Glomerular visceral epithelial cell (primary cell): ENCODE data around the gene DENND1A.
"Not testable (repeated sequence)": the region's sequence is repeated elsewhere in the genome, so short reads cannot be mapped to it uniquely, and the experiment has no call there.

Experiments used
- DNase-seq: peaks from one replicate; pipeline ENCODE4 v3.0.0-alpha.2; 2016; ENCODE audit errors: extremely low spot score

Gene DENND1A

DNA sequence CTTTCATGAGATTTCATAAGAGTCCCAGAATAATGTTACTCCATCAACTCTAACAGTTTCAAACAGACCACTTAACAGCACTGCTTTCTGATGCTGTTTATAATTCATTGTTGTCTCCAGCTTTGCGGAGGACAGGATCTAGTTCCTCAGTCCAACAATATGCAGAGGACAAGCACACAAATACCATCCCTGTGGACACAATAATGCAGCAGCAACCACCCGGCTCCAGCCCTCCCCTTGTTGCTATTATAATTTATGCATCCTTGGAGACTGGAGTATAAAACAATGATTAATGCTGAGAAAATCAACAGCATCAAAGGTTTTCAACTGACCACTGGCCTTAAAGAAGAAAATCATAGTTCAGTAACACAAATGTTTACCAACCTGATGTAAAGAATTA, 108.3 kb downstream of the DENND1A start:
- DNase-seq: no peak

DNA sequence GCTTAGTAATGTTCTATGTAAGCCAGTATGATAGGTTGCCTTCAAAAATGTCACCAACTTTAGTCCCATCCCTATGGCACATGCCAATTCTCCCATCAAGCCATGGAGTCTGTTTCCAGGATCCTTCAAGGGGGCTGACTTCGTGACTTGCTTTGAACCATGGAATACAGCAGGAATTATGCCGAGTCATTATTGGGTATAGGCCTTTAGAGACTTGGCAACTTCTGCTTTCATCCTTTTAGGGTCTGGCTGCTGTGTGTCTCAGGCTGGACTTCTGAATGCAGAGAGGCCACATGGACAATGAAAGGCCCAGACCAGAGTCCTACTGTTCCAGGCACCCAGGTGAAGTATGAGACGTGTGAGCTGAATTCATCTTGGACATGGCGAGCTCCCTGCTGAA, 109.8 kb downstream of the DENND1A start:
- no peak for DNase-seq

DNA sequence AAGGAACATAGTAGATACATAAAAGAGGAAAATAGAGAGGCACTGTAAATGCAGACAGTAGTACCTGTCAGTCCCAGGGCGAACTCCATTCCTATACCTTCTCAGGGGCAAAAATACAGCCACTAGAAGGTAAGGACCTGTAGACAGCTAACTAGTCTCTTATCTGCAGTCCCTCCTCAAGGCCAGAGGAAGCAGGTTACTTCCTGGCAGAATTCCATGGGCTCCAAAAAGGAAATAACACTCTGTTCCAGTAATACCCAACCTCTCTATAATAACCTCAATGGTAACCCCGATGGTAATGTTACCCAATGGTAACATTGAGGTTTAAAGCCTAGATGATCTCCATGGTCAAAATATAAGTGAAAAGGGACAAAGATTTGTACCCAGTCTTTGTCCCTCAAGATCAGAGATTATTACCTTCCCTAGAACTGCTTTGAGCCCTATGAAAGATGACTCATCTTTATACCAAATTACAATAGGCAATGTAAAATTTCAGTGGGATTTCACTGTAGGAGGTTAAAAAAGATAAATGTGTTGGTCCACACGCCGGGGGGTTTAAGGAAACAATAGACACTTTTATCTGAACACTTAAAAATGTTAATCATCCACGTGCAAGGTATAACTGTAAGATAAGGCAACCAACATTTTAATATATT, 113.0 kb downstream of the DENND1A start:
- no peak for DNase-seq

DNA sequence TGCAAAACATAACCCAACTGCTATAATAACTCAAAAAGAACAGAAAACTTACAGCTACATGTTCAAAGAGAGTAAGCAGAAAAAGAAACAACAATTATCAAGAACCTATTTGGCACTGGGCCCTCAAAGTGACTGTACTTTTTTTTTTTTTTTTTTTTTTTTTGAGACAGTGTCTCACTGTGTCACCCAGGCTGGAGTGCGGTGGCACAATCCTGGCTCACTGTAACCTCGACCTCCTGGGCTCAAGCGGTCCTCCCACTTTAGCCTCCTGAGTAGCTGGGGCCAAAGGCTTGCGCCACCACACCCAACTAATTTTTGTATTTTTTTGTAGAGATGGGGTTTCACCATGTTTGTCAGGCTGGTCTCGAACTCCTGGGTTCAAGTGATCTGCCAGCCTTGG, 114.1 kb downstream of the DENND1A start:
- DNase-seq: not testable (repeated sequence)

DNA sequence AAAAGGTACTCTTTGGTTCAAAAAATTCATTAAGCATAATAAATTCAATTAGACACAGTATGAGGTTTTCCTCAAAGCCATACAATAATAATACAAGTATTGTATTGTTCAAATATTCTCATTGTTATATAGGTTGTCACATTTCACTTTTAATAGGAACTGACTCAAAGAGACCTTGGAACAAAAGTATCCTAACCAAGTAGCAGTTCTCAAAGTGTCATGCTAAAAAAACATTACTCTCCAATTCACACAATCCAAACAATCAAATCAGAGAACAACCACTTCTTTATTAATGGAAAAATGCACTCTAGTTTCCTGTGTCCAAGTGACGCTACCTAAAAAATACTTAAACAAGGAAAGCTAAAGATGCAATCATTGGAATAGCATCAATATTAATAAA, 115.4 kb downstream of the DENND1A start:
- no peak for DNase-seq

DNA sequence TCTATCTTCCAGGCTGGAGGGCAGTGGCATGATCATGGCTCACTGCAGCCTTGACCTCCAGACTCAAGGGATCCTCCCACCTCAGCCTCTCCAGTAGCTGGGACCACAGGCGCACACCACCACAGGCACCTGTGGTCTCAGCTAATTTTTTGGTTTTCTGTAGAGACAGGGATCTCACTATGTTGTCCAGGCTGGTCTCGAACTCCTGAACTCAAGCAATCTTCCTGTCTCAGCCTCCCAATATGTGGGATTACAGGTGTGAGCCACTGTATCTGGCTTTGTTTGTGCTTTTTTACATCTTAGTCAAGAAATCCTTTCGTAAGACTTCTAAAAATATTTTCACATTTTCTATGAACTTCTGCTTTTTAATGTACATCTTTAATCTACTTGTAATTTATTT, 116.9 kb downstream of the DENND1A start:
- DNase-seq: no peak

DNA sequence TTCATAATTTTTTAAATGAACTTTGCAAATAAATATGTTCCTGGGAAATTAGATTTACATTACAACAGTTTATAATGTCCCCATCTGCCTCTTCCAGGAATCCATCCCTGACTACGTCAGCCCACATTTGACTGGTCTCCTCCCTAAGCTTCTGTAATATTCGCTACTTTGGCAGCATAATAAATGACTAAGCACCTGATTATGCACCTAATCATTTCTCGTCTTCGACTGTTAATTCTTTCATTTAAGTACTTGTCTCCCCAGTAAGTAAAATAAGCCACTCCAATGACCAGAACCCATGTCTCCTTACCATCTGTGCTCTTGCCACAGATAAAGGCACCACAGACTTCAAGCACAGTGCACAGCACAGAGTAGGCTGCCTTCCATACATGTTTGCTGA, 122.7 kb downstream of the DENND1A start:
- DNase-seq: no peak

DNA sequence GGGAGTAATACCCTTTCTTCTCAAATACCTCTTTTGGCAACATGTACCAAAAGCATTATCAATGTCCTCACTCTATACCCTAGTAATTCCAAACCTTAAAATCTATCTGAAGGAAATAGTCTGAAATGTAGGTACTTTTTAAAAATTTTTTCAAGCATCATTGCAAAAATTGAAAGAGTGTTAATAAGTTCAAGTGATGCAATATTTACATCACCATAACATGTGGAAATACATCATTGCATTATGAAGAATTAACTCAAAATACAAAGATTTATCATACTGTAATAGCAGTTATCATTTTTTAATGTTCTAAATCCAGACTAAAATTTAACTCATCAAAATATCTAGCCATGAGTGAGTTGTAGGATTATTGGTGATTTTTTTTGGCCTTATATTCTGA, 123.1 kb downstream of the DENND1A start:
- DNase-seq: no peak

DNA sequence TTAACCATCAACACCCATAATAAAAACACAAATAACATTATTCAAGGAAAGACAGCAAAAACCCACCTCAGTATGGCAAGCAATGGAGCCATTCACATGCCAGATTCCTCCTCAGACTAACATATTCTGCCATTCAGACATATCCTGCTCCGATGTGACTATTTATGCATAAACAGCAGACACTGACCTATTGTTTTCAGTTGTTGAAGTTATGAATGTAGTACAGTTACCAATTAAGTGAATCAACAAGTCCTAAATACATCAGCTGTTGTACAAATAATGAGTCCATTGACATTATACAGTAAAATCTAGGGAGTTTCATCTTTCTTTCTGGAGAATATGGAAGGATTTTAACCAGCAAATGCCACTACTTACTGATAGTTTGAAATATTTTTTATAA, 131.7 kb downstream of the DENND1A start:
- no peak for DNase-seq

DNA sequence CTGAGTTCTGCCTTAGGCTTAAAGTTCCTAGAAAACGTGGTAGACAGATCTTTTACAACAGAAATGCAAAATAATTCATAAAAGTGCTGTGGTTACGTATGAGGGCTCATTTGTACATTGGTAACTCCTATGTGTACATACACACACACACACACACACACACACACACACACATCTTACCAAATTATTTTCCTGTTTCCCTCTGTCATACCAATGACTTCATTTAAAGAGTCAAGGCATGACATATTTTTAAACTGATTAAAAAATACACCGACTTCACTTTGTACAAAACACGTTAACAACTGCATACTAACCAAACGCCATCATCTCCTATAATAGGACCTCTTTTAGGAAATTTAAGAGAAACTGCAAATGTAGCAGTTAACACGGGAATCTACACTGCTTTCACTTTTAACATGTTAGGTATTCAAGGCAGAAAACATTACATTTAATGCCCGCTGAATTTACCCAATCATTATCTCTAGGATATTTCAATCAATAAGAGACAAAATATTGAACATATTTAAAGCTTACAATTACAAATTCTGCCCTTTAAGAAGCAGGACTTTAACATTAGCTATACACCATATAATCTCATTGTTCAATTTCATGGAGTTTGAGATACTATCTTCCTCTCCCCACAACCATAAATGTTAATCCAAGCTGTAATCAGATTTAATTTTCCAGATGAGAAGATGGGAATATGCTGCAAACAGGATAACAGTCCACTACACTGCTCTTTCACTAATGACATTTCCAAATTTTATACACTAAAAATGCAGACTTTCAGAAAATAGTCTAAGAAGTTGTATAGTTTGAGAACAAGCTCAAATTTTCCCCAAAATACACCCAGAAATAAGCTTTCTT, 133.1 kb downstream of the DENND1A start:
- peak; percentile 5 for DNase-seq

DNA sequence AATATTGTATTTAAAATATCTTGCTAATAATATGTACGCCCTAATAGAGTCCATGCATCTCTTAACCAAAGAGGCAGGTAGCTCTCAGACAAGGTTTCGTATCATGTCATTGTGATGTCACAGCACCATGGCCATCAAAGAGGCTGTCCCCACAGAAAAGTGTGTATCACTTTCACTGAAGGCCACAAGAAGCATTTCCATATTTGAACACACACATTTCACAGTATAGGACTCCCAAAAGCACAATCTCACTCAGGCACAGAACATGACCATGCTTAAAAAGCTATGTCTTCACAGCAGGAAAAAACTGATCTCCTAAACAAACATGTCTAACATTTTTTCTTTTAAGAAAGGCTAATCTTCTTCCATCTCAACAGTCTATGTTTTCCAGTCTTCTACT, 133.8 kb downstream of the DENND1A start:
- no peak for DNase-seq

DNA sequence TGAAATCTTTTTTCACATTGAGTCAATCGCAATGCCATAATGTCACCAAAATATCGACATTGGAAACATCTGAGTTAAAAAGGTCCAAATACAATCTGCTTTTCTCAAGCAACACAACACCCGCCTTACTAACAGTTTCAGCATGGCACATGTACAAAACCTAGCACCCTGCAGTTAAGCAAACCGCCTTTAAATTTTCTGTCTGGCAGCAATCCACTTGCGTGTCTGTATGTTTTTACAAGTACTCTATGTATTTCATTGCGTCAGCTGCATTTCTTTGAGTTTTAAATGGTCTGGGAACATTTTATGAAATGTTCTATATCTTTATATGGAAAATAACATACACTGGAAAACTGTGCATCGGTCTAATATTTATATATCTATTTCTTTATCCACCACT, 134.6 kb downstream of the DENND1A start:
- no peak for DNase-seq

DNA sequence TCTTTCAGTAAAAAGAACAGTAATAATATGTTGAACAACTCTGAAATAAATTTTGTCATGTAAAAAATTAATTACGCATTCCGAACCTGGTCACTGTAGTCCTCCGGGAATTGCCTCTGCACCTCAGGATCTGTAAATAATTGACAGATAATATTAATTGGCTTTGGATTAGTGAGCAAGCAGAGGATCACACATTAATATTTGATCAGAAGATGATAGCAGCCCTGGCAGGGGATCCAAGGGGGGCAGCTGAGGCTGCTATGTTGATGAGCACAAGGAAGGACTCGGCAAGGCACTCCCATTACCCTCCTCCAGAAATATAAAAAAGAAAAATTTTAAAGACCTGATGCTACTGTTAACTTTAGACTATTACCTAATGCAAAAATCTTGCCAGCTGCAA, 137.4 kb downstream of the DENND1A start:
- DNase-seq: peak; percentile 9

DNA sequence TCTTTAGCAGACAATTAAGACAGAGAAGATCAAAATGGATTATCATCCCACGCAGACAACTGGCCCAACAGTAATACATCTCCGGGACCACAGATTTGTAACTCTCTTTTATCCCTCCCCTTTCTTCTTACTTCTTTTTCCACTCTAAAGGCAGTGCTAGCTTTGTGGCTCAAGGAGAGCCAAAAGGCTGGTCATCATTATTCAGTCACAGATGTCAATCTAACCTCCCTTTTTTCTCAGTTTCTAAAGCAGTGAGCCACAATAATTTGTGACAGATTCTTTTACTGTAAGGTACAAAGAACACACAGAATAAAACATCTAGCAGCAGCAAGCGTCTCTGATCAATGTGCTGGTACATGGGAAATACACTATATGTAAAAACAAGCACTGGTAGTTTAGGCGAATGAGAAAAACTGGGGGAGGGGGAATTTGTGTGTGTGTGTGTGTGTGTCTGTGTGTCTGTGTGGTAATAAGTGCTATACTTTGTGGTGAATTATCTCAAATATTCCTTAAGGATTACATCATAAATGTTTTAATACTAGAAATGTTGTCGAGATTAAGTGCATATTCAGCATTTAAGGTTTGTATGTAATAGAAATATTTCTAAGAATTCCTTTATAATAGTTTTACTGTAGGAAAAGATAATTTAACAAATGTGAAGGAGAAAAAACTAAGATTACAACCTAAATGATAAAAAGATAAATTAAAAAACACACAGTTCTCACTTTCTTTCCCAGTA, 140.2 kb downstream of the DENND1A start:
- no peak for DNase-seq

DNA sequence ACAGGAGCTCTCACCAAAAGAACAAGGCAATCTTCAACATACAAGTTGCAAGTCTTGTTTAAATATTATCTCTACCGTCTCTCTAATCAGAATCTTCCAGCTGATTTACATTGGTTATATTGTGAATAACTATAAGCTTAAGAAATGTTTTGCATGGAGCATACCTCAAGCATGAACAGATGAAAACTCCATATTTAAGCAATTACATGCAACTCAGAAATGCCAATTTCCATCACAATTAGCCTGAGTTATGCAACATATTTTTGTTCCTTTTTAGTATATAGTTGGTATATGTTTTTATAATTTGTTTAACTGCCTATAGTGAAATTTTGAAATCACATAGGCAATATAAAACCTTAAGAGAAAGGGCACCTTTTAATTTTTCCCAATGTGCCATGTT, 142.5 kb downstream of the DENND1A start:
- no peak for DNase-seq

DNA sequence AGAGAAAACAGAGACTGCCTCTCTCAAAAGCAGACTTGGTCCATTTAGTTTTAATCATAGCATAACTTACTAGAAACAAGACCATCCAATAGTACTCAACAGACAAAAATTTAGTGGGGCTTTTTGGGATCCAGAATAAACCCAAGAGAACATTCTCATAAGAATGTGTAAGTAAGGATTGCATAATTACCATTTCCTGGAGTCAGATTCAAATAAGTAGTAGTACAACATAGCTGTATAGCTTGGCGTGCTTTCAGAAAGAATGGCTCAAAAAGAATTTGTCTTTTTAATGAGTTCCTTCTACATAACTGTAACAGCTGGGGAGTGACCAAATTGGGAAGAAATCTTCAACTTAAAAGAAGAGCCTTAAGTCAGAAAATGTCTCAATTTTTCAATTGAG, 145.4 kb downstream of the DENND1A start:
- DNase-seq: no peak

DNA sequence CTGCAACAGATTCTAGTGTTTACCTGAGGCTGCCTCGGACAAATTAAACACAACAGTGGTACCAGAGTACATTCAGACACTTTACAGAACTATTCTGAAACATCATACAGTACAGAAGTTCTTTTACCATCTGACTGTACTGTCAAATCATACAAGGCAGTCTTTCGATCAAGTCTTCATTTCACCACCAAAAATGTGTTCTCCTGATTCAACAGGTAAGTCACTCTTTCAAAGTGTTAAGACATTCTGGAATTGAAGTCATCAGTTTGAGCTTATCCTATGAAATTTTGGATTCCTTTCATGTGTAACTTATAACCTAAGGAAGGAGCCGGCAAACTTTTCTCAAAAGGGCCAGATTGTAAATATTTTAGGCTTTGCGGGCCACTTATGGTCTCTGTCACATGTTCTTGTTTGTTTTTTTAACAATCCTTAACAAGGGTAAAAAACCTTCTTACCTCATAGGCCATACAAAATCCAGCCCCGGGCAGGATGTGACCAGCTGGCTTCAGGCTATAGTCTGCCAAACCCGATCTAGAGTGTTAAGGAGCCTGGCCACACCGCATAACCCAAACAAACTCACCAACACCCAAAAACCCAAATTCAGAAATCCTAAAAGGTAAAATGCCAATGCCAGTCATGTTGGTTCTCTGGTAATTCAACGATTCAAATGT, 151.6 kb downstream of the DENND1A start:
- no peak for DNase-seq

DNA sequence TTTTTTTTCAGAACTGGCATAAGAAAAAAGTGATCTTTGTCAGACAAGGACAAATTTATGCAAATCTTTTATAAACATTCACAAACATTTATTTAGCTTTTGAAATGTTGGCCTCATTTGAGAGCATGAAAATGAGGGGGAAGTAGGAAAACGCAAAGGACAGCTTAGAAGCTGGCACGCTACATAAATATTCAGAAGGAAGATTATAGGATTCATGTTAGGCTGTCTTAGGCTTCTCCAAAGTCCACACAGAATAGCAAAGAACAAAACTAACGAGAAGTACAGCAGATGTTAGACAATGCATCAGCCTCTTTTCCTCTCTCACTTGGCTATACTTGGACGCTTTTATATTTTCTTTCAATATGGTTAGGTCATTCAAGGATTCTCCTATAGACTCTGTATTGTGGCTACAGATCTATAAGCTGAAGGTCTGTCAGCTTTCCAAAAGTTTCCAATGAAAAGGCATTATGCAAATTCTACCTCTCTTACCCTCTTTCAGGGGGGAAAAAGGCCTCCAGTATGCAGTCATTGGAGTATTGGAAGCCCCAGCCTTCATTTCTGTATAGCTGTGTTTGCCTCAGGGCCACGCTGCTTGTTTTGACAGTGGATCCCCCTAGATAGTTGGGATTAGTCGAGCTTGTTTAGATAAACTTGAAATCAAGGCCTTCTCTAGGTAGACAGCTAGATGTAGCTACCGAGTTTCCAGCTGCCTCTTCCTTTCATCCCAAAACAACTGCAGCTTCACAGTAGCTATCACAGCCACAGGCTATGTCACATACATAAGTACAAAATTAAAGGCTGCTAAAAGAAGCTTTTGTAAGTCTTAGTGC, 153.0 kb downstream of the DENND1A start:
- no peak for DNase-seq

DNA sequence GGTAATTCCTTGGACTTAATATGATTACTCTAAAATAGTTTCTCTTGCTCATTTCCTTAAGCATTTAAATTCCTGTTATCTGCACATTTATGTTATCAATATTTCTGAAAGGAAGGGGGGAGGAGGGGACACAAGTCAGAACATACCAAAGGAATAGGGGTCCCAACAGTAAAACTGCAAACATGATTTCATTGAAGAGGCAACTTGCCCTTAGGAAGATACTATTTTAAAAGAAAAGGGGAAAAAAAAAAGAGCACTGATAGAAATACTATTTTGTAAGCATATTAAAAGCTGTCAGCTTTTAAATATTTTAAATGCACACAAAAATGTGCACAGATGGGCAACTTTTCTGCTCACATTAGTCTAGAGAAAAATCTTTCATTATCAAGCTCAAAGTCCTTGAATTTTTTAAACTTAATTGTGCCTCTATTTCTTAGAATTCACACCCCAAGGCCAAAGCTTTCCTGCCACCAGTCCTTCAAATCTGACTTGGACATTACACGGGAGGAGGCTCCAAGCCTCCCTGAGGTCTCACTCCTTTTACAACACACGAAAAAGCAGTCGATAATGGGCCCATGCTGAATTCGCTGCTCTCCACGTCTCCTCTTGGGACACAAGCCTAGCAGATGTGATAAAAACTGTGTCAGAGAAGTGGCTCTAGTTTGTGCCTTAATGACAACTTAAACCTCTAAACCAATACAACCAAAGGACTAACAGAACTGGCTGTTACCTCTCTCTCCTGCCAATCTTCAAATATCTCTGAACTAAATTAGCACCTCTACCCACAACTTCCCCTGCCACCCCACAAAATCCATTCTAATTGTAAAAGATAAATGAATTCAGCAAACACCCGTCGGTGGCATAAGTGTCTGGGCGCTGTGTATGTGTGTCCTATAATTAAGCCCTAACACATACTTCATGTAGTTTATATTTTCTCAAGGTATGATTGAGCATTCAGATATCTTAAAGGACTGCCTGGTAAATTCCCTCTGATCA, 154.3 kb downstream of the DENND1A start:
- no peak for DNase-seq

DNA sequence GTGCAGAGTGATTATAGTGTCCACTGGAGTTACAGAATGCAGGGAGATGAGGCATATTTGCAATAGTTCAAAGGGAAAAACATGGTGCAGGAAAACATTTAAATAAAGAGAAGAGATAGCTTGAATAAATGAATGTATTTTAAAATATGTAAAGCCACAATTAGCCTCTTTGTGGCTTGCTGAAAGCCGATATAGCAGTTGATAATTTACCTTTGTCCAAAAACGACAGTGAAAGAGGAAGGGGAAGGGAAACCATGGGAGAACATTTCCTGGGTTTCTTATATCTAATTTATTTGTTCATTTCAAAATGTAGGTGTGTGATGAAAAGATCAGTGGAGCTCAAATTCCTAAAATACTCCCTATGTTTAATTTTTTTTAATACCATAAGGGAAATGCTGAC, 156.1 kb downstream of the DENND1A start:
- no peak for DNase-seq
